GM21528 (cell line): Measurements from ENCODE around the gene PUM2.
"Not testable (repeated sequence)": the region's sequence is repeated elsewhere in the genome, so short reads cannot be mapped to it uniquely, and the experiment has no call there.

ENCODE experiments used
- ATAC-seq: cut with Tn5 transposase; IDR thresholded peaks from one replicate; pipeline ENCODE4 v1.9.1; 2021; ENCODE audit warnings: mild to moderate bottlenecking, moderate library complexity; ENCODE audit not compliant: unreplicated experiment, low FRiP score

PUM2 gene

GRCh38 chr2:20350753-20351554 is at the start of gene PUM2:
Gene PUM2, minus strand, starts transcription at chr2:20350844. Its CDS starts 23,484 bp downstream, at chr2:20327360.
- peak; percentile 89 for ATAC-seq

- ATAC-seq = no peak
Observed at GRCh38 chr2:20400306-20400705, 49.7 kb upstream of the PUM2 start.

- ATAC-seq = no peak
Observed at GRCh38 chr2:20398956-20399567, 48.4 kb upstream of the PUM2 start.

- no peak for ATAC-seq
Observed at GRCh38 chr2:20397811-20398447, 47.3 kb upstream of the PUM2 start.

- ATAC-seq = no peak
Observed at GRCh38 chr2:20396356-20397000, 45.8 kb upstream of the PUM2 start.

GRCh38 chr2:20393986-20394385 is 43.3 kb upstream of the PUM2 start:
- ATAC-seq = no peak

GRCh38 chr2:20391951-20392699 is 41.5 kb upstream of the PUM2 start:
- no peak for ATAC-seq

- no peak for ATAC-seq
Observed at GRCh38 chr2:20390524-20391123, 40.0 kb upstream of the PUM2 start.

GRCh38 chr2:20384953-20385352 is 34.3 kb upstream of the PUM2 start:
- ATAC-seq = no peak

- ATAC-seq = no peak
Observed at GRCh38 chr2:20382965-20383810, 32.5 kb upstream of the PUM2 start.

- no peak for ATAC-seq
Observed at GRCh38 chr2:20381457-20381856, 30.8 kb upstream of the PUM2 start.

GRCh38 chr2:20378891-20379519 is 28.4 kb upstream of the PUM2 start:
- no peak for ATAC-seq

GRCh38 chr2:20378341-20378740 is 27.7 kb upstream of the PUM2 start:
- ATAC-seq = no peak

GRCh38 chr2:20377741-20378140 is 27.1 kb upstream of the PUM2 start:
- ATAC-seq = no peak

- ATAC-seq = not testable (repeated sequence)
Observed at GRCh38 chr2:20374982-20375381, 24.3 kb upstream of the PUM2 start.

- no peak for ATAC-seq
Observed at GRCh38 chr2:20372896-20373640, 22.4 kb upstream of the PUM2 start.

GRCh38 chr2:20371323-20372025 is 20.8 kb upstream of the PUM2 start:
- no peak for ATAC-seq
